ENCODE measurements around the gene URI1.

URI1 gene

DNA sequence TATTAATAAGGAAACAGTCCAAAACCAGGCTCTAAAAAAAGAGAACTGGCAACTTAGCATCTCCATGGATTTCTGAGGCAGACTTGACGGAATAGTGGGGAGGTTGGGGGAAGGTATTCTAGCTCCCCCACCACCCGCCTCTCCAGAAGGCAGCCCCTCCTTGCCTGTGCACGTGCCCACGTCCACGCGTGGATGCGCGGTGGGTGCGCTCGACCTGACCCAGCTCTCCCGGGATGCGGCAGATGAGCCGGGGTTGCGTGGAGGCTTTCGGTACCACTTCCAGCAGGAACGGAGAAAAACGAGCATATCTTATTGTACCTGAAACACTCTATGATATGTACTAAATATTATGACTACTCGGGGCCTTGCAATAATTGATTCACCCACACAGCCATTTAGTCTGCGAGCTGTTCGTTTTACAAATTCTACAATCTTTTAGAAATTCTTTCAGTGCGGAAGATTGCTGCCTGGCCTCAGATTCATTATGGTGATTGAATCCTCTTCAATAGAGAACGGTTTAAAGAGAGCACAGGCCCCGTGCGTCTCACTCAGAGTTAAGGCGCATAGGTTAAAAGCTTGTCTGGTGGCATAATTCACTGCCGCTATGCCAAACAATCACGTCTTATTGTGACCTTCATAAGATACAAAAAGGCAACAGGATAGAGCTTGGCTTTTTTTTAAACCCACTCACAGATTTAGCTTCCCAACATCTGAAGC, 117.9 kb downstream of the URI1 start:
- DNase-seq (ENCODE audit: low read depth), result no peak

DNA sequence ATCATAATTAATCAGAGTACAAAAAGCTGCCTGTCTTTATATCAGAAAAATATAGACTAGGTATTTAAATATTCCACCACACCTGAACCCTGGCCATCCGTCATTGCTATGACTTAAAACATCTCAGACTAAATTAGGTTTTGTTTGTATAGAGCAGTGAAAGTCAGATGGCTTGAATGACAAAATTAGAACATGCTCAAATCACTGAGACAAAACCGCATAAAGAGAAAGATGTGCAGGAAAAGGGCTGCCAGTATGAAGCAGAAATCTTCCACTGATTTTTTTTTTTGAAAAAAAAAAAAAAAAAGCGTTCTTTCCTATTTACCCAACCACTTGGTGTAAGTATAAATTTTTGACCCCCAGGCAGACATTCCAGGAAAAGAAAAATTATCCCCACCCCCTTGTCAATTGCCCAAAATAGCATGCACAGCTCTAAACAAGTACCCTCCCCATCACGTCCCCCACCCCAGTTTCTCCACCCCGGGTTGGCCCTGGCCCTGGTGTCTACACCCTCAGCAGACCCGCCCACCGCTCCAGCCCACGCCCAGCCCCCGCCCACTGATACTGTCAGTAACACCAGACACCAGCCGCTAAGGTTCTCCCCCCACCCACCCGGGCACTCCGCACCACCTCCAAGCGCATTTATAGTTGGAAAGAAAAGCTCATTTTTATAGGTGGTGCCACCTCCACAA, 118.6 kb downstream of the URI1 start:
- DNase-seq (ENCODE audit: low read depth), result no peak

DNA sequence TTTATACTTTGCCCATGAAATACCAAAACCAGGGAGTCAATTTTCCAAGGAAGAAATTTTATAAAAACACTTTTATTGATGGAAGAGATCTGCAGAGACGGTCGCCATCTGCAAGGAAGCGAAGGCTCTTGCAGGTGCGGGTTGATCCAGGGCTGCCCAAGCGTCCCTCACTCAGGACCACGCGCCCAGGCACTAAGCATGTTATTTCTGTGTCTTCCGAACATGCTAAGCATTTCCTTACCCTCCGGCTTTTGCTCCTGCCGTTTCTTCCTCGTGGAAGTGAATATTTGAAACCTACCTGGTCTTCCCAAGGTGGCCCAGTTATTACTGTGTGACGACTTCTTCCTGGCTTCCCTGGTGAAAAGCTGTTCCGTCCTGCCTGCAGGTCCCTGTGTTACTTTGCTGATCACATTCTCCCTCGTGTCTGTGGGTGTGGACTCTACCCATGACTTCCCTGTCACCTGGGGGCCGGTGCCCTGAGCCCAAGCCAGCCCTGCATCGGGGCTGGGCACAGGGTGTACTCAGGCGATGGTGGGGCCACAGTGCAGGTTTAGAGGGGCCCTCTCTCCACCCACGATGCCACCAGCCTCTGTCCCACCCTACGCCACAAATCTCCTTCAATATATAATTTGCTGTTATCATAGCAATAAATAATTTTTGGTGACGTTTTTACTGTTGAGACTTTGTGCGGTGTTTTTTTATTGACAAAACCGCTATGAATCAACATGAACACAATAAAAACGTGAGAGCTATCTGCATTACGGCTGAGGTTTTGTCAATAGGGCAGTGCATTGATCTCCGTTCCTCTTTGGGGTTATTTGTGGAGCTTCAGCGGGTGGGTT, 119.4 kb downstream of the URI1 start:
- DNase-seq (ENCODE audit: low read depth), result no peak

DNA sequence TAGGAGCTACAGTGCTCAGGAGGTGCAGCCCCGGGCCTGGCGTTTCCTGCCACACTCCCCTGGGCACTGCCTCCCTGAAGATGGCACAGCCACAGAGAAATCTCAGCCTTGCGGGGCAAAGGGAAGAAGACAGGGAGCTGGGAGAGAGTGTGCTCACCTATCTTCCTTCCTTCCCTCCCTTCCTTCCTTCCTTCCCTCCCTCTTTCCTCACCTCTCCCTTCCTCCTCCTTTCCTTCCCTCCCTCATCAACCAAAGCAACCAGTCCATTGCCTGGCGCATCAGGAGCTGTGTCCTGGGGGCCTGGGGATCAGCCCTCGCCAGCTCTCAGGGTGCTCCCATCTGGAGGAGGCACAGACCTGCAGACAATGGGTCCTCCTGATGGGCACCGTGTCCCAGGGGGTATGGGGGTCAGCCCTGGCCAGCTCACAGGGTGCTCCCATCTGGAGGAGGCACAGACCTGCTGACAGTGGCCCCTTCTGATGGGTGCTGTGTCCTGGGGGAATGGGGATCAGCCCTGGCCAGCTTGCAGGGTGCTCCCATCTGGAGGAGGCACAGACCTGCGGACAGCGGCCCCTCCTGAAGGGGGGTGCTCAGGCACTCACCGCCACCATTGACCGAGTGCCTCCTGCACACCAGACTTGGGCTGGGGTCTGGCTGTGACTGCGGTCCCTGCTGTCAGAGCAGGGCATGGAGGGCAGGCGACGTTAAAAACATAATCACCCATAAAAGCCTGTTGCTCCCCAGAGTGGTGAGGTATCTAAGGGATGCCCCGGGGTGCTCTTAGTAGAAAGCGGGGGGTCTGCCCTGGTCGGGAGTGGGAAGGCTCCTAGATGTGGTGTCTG, 120.2 kb downstream of the URI1 start:
- no peak for DNase-seq (ENCODE audit: low read depth)

DNA sequence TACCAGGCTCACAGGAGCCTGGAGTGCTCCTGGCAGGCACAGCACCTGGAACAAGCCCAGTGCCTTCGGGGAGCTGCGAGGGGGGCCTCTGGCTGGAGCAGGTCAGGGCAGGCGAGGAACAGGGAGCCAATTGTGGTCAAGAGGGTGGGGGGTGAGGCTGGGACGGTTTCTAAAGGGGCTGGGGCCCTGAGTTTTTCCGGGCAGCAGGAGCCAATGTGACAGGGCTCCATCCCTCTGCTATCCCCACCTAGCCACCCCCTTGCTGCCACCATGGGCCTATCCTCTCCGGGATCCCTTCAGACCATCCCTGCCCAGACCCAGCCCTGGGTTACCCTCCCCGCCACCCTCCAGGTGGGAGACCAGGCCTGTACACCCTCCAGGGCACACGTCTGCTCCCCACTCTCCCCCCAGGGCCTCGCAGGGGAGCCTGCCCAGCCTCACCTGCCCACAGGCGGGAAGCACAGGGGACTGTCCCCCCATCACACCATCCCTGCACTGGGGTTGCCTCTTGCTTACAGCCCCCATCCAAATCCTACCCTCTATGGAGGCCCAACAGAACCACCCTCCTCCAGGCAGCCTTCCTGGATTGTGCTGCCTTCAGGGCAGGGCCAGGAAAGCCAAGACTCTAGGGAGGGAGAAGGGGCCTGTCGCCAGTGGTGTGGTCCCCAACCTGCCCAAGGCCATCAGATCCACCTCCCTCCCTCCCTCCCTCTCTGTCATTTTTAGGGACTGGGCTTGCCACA, 121.0 kb downstream of the URI1 start:
- no peak for DNase-seq (ENCODE audit: low read depth)

DNA sequence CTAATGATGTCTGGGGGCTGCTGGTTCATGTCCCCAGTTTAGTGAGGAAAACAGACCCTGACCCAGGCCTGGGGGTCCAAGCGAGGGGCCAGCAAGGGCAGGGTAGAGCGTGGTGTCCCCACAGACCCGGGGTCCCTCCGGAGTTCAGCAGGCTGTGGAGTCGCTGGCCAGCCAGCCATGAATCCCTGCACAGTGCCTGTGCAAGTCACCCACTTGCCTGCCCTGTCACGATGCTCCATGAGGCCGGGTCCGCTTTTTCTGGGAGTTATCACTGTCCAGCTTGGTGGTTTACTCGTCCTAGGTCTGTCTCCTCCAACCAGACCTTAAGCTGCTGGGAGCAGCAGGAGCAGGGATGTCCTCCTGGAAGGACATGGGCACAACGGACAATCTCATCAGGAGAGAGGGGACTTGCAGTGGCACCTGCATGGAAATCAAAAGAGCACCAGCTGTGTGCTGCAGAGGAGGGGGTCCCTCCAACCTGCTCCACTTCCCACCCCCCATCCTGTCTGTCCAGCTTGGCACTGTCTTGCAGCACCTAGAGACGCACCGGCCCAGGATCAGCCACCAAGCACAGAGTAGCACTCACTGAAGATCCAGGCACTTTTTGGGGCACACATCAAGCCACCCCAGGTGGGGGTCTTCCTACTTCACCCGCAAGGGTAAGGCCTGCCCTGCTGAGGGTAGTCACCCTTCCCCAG, 121.8 kb downstream of the URI1 start:
- no peak for DNase-seq (ENCODE audit: low read depth)

DNA sequence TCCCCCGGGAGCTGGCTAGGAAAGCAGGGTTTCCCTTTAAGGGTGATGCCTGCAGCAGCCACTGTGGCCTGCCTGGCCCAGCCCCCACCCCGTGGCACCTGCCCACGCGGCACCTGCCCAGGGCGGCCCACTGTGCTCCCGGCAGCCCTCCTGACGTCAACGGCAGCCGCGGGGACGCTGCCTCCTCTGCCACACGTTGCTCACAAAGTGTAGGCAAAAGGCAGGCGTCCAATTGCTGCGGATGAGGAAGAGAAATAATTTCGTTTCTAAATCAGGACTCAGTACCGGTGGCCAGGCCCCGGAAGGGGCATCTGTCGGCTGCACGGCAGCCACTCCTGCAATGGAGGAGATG, 122.3 kb downstream of the URI1 start:
- no peak for DNase-seq (ENCODE audit: low read depth)

DNA sequence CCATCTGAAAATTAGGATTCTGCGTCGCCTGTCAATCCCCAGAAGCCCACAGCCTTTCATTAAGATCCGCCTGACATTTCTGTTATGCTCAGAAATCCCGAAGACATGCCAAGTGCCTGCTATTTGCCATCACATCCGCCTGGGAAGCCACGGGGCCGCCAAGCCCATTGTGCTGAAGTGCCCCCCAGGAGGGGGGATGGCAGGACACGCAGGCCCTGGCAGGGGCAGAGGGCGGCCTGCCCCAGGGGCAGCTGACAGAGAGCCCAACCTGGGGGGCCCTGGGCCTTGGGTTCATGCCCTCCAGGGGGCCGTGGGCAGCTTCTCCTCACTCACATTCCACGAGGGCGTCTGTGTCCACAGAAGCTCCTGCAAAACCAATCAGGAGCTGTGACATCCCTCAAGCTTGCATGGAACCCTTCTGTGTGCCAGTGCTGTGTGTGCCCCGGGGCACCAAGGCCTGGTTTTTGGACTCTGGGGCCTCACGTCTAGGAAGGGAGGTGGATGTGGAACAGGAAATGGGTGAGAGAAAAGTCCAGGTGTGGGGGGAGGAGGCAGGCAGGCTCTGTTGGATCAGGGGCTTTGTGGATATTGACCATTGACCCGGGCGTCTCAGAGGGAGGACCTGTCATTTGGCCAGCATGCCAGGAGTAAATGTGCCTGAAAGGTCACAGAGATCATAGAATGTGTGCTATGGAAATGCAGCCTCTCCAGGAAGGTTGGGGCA, 122.9 kb downstream of the URI1 start:
- DNase-seq (ENCODE audit: low read depth), result no peak

DNA sequence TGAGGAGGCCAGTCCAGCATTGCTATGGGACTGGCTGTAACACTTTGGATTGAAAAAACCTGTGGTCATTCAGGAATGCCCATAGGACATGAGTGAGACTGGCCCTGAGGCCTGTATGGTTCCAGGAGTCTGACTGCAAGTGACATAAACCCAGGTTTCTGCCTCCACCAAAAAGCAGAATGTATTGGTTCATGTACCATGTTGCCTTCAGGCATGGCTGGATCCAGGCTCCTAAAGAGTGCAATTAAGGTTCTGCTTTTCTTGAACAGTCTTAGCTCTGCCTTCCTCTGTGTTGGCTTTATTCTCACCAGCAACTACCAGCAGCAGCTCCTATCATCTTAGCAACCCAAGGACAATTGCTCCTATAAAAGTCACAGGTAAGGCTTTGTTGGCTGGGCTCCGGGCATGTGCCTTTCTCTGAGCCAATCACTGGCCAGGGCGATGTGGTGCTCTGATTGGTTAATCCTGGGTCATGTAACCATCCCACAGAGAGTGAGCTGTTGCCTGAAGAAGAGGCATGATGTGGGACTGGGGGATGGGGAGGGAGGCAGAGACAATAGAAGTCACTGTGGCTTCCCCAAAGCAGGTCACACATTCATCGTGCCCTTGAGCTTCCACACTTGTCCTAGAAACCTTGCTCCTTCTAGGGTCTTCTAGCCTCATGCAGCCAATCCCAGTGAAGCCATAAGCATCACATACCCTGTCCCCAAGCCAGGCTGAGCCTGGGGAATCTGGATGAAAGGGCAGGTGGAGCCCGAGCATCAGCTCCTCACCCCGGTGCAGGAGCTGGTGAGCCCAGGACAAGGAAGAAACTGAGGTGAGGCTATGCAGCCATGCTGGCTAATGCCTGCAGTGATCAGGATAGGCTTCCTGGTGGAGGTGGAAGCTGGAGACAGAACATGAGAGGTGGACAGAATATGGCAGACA, 123.9 kb downstream of the URI1 start:
- no peak for DNase-seq (ENCODE audit: low read depth)

Measured in activated T-cell treated with anti-CD3 and anti-CD28 coated beads for 24 hours (primary cell).